Erythroblast (primary cell): ENCODE results near the gene NUDT4B.
"Not testable (repeated sequence)": the region's sequence is repeated elsewhere in the genome, so short reads cannot be mapped to it uniquely, and the experiment has no call there.

Experiments used
- DNase-seq, 2 experiments: peaks; one replicate each; lab custom pipeline; 2025; lab: John Stamatoyannopoulos, UW

The NUDT4B gene

GRCh38 chr1:148738667-148739066, 9.9 kb upstream of the NUDT4B start:
- not testable (repeated sequence) for DNase-seq

GRCh38 chr1:148743200-148743599, 5.4 kb upstream of the NUDT4B start:
- not testable (repeated sequence) for DNase-seq

- DNase-seq, result not testable (repeated sequence)
Measured at GRCh38 chr1:148743726-148744720, 4.6 kb upstream of the NUDT4B start.

GRCh38 chr1:148749335-148749681, 734 bp downstream of the NUDT4B start:
- not testable (repeated sequence) for DNase-seq

GRCh38 chr1:148756231-148756630, 7.7 kb downstream of the NUDT4B start:
- DNase-seq, result not testable (repeated sequence)

- DNase-seq, result not testable (repeated sequence)
Measured at GRCh38 chr1:148757446-148757845, 8.9 kb downstream of the NUDT4B start.

- DNase-seq, result not testable (repeated sequence)
Measured at GRCh38 chr1:148758412-148758811, 9.8 kb downstream of the NUDT4B start.

GRCh38 chr1:148758925-148759324, 10.4 kb downstream of the NUDT4B start:
- DNase-seq, result not testable (repeated sequence)

- DNase-seq, result not testable (repeated sequence)
Measured at GRCh38 chr1:148759749-148760148, 11.2 kb downstream of the NUDT4B start.

- DNase-seq, result not testable (repeated sequence)
Measured at GRCh38 chr1:148760206-148760605, 11.6 kb downstream of the NUDT4B start.

- not testable (repeated sequence) for DNase-seq
Measured at GRCh38 chr1:148761360-148761759, 12.8 kb downstream of the NUDT4B start.

- not testable (repeated sequence) for DNase-seq
Measured at GRCh38 chr1:148765238-148766019, 16.9 kb downstream of the NUDT4B start.

GRCh38 chr1:148768541-148768940, 20.0 kb downstream of the NUDT4B start:
- not testable (repeated sequence) for DNase-seq

- DNase-seq, result not testable (repeated sequence)
Measured at GRCh38 chr1:148769495-148769894, 20.9 kb downstream of the NUDT4B start.

- not testable (repeated sequence) for DNase-seq
Measured at GRCh38 chr1:148773690-148774089, 25.1 kb downstream of the NUDT4B start.

- DNase-seq, result not testable (repeated sequence)
Measured at GRCh38 chr1:148774102-148774501, 25.5 kb downstream of the NUDT4B start.

GRCh38 chr1:148775263-148775662, 26.7 kb downstream of the NUDT4B start:
- DNase-seq, result not testable (repeated sequence)

GRCh38 chr1:148777649-148778048, 29.1 kb downstream of the NUDT4B start:
- DNase-seq, result not testable (repeated sequence)

- DNase-seq, result not testable (repeated sequence)
Measured at GRCh38 chr1:148780404-148780803, 31.8 kb downstream of the NUDT4B start.

GRCh38 chr1:148791543-148792099, 43.0 kb downstream of the NUDT4B start:
- DNase-seq, result not testable (repeated sequence)

GRCh38 chr1:148793762-148794332, 45.3 kb downstream of the NUDT4B start:
- DNase-seq, result not testable (repeated sequence)
